HEK293 (cell line): Measurements from ENCODE around the gene NAT16.

ENCODE experiments used
- CTCF ChIP-seq: fragments of 450-650 bp; formaldehyde crosslinking; IDR thresholded peaks from 2 replicates; pipeline ENCODE4 v1.5.1; 2016; ENCODE audit warnings: missing biosample characterization, missing genetic modification characterization
- ELK4 ChIP-seq: IDR thresholded peaks from 2 replicates; pipeline ENCODE4 v1.6.1; 2011; ENCODE audit warnings: mild to moderate bottlenecking, low read depth, low read length, borderline replicate concordance
- TCF7L2 ChIP-seq: IDR thresholded peaks from 2 replicates; pipeline ENCODE4 v1.6.1; 2011; ENCODE audit warnings: low read depth, mild to moderate bottlenecking, inconsistent platforms, low read length, moderate library complexity, borderline replicate concordance
- ZNF2 ChIP-seq: fragments of 450-650 bp; formaldehyde crosslinking; IDR thresholded peaks from 2 replicates; pipeline ENCODE4 v1.5.1; 2016; ENCODE audit warnings: missing biosample characterization, missing genetic modification characterization
- ZNF324 ChIP-seq: fragments of 450-650 bp; formaldehyde crosslinking; IDR thresholded peaks from 2 replicates; pipeline ENCODE4 v1.5.1; 2016; ENCODE audit warnings: missing biosample characterization, missing genetic modification characterization
- ZNF639 ChIP-seq: fragments of 450-650 bp; formaldehyde crosslinking; IDR thresholded peaks from 2 replicates; pipeline ENCODE4 v1.5.1; 2016; ENCODE audit warnings: missing biosample characterization, missing genetic modification characterization

GRCh38 chr7:101123703-101124068 is 56.4 kb downstream of the NAT16 start:
- TF ChIP-seq CTCF = no peak
- no peak for TF ChIP-seq ZNF324 (tag by site-specific recombination)
- TF ChIP-seq ZNF2 (tag by site-specific recombination) = no peak
- no peak for TF ChIP-seq TCF7L2
- TF ChIP-seq ZNF639 (tag by site-specific recombination) = no peak
- TF ChIP-seq ELK4 = no peak
